ENCODE measurements around the gene DNAJA2.

The DNAJA2 gene

GRCh38 chr16:46973207-46973995 lies at the start of gene DNAJA2:
Gene DNAJA2 (minus strand): TSS chr16:46973674. CDS start chr16:46973572, 102 bp downstream.
- no peaks in the 10 kb centered on the region for H3K27me3 ChIP-seq
- peaks cover 5 to 17% (median 12%) of the 10 kb centered on the region in 3 donors for H3K36me3 ChIP-seq
- DNase-seq, result peak; percentile 89 to 95
- peak within 1 kb of the TSS; percentile 81 to 89 for H3K4me3 ChIP-seq
- H3K4me1 ChIP-seq, result peaks cover 0 to 37% (median 22%) of the 10 kb centered on the region in 4 donors
- TF ChIP-seq CTCF (IDR thresholded peaks at IDR 0.05), result no peak
- H3K9me3 ChIP-seq, result no peaks in the 10 kb centered on the region
- peak within 1 kb of the TSS; percentile 93 to 95 for H3K27ac ChIP-seq
- intact Hi-C loops (cut with DNase I; ENCODE audit: low total_unique reads), result loop anchor here (5.0 kb wide), 1 partner anchor 91 kb away; the partner anchor contains the start of gene GPT2

GRCh38 chr16:47019568-47019967 lies 46.1 kb upstream of the DNAJA2 start:
- no peak overlapping the region for H3K27ac ChIP-seq
- no peak for DNase-seq
- H3K27me3 ChIP-seq, result no peaks in the 10 kb centered on the region
- H3K36me3 ChIP-seq, result no peaks in the 10 kb centered on the region
- no peak for TF ChIP-seq CTCF (IDR thresholded peaks at IDR 0.05)
- no peaks in the 10 kb centered on the region for H3K4me1 ChIP-seq
- intact Hi-C loops (cut with DNase I; ENCODE audit: low total_unique reads), result no loop called here
- no peaks in the 10 kb centered on the region for H3K9me3 ChIP-seq
- no peak overlapping the region for H3K4me3 ChIP-seq

- H3K36me3 ChIP-seq, result no peaks in the 10 kb centered on the region
- no peaks in the 10 kb centered on the region for H3K27me3 ChIP-seq
- peak in 1 of 2 experiments; percentile 6 for TF ChIP-seq CTCF (IDR thresholded peaks at IDR 0.05)
- H3K4me3 ChIP-seq, result no peak overlapping the region
- no peak for DNase-seq
- no peaks in the 10 kb centered on the region for H3K9me3 ChIP-seq
- no peaks in the 10 kb centered on the region for H3K4me1 ChIP-seq
- H3K27ac ChIP-seq, result no peak overlapping the region
- intact Hi-C loops (cut with DNase I; ENCODE audit: low total_unique reads), result no loop called here
Measured at GRCh38 chr16:47018223-47018891, 44.9 kb upstream of the DNAJA2 start.

- no peaks in the 10 kb centered on the region for H3K4me1 ChIP-seq
Measured at GRCh38 chr16:47017636-47018035, 44.2 kb upstream of the DNAJA2 start.

GRCh38 chr16:47016700-47017133 lies 43.2 kb upstream of the DNAJA2 start:
- no peak for DNase-seq
- H3K9me3 ChIP-seq, result no peaks in the 10 kb centered on the region
- intact Hi-C loops (cut with DNase I; ENCODE audit: low total_unique reads), result no loop called here
- no peak overlapping the region for H3K27ac ChIP-seq
- no peaks in the 10 kb centered on the region for H3K36me3 ChIP-seq
- TF ChIP-seq CTCF (IDR thresholded peaks at IDR 0.05), result no peak
- no peaks in the 10 kb centered on the region for H3K27me3 ChIP-seq
- no peaks in the 10 kb centered on the region for H3K4me1 ChIP-seq
- no peak overlapping the region for H3K4me3 ChIP-seq

More at GRCh38 chr16:47017636-47018035, 44.2 kb upstream of the DNAJA2 start:
- intact Hi-C loops (cut with DNase I; ENCODE audit: low total_unique reads), result no loop called here
- H3K27me3 ChIP-seq, result no peaks in the 10 kb centered on the region
- no peak for DNase-seq
- TF ChIP-seq CTCF (IDR thresholded peaks at IDR 0.05), result no peak
- H3K9me3 ChIP-seq, result no peaks in the 10 kb centered on the region
- no peak overlapping the region for H3K4me3 ChIP-seq
- no peak overlapping the region for H3K27ac ChIP-seq
- no peaks in the 10 kb centered on the region for H3K36me3 ChIP-seq

Data from tibial artery (tissue), 4 donors.